ENCODE results near the gene NANS. TPM values are rescaled to one million over a fixed set of nuclear protein-coding genes. Genes with fewer than 3 reads are reported as not detected.

The NANS gene
- total and polyA plus RNA-seq, 2 of the 13 experiments (the other 11 are each of a cell fraction or from before 2014, with no cell fraction given), result 86.9 to 203 TPM

DNA sequence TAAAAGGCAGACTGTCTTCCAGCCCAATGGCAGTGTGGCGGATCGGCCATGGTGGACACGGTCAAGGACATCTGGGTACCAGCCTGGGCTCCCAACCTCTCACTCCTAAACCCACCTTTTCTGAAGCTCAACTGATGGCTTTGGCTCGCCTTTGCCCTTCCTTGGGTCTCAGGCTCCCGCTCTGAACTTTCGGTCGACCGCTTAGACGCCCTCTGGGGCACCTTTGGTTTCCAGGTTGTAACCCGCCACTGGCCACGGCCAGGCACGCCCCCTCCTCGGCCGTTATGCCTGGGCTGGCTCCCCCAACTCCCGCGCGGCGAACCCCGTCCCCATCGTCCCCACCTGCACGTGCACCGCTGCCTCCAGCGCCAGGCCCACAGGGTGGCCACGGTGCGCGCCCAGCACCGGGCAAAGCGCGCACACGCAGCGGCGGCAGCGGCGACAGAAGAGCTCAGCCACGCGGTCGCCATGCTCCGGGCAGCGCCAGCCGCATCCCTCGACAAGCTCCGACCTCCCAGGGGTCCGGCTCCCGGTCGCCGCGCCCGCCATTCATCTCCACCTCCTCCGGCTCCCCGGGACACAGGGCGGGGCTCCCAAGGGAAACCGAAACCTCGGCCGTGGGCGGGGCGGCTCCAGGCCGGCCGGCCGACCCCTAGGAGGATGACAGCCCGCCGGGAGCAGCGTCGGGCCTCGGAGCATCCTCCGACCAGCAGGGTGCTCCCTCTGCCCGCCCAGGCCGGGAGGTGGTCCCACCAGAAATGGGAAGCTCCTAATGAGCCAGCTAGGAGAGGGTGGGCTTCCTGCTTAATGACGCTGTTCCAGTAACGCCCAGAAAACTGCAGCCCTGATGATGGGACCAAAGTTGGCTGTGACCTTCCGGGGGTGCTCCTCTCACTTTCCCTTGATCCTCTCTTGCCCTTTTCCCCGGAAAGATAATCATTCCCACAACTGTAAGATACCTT lies 62.4 kb downstream of the NANS start, which contains the start of gene TRIM14 (continued):
- no peak for TF ChIP-seq ZKSCAN8 (CRISPR knock-in tag; IDR thresholded peaks at IDR 0.05; ENCODE audit: borderline replicate concordance)
- peak; percentile 36; the same call in 1 of the 2 replicates for TF ChIP-seq RBAK (CRISPR knock-in tag; IDR thresholded peaks at IDR 0.05)
- TF ChIP-seq ZFP90 (CRISPR knock-in tag; IDR thresholded peaks at IDR 0.05; ENCODE audit: borderline replicate concordance), result 0 out of 2 replicates have a peak, but pooled peaks have one; percentile 6
- TF ChIP-seq ELF4 (CRISPR knock-in tag; IDR thresholded peaks at IDR 0.05; ENCODE audit: borderline replicate concordance), result no peak
- TF ChIP-seq, protein P1, sequence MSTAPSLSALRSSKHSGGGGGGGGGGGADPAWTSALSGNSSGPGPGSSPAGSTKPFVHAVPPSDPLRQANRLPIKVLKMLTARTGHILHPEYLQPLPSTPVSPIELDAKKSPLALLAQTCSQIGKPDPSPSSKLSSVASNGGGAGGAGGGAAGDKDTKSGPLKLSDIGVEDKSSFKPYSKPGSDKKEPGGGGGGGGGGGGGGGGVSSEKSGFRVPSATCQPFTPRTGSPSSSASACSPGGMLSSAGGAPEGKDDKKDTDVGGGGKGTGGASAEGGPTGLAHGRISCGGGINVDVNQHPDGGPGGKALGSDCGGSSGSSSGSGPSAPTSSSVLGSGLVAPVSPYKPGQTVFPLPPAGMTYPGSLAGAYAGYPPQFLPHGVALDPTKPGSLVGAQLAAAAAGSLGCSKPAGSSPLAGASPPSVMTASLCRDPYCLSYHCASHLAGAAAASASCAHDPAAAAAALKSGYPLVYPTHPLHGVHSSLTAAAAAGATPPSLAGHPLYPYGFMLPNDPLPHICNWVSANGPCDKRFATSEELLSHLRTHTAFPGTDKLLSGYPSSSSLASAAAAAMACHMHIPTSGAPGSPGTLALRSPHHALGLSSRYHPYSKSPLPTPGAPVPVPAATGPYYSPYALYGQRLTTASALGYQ (CRISPR knock-in tag; IDR thresholded peaks at IDR 0.05), result no peak
- TF ChIP-seq ZNF619 (CRISPR knock-in tag; IDR thresholded peaks at IDR 0.05), result no peak
- TF ChIP-seq, protein P2, sequence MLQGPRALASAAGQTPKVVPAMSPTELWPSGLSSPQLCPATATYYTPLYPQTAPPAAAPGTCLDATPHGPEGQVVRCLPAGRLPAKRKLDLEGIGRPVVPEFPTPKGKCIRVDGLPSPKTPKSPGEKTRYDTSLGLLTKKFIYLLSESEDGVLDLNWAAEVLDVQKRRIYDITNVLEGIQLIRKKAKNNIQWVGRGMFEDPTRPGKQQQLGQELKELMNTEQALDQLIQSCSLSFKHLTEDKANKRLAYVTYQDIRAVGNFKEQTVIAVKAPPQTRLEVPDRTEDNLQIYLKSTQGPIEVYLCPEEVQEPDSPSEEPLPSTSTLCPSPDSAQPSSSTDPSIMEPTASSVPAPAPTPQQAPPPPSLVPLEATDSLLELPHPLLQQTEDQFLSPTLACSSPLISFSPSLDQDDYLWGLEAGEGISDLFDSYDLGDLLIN (CRISPR knock-in tag; IDR thresholded peaks at IDR 0.05; ENCODE audit: borderline replicate concordance), result 0 out of 2 replicates have a peak, but pooled peaks have one; percentile 22
- TF ChIP-seq HNRNPK (IDR thresholded peaks at IDR 0.05; ENCODE audit: low read depth, low read length, poor library complexity, severe bottlenecking), result peak; percentile 61
- peak; percentile 54; the same call in 1 of the 2 replicates for TF ChIP-seq ZBTB7A (CRISPR knock-in tag; IDR thresholded peaks at IDR 0.05)
- TF ChIP-seq SP1 (IDR thresholded peaks at IDR 0.05), result no peak
- TF ChIP-seq SP1 (CRISPR knock-in tag; IDR thresholded peaks at IDR 0.05), result peak; percentile 25; the same call in 1 of the 2 replicates
- TF ChIP-seq FOXK2 (IDR thresholded peaks at IDR 0.05), result no peak
- TF ChIP-seq, protein P3, sequence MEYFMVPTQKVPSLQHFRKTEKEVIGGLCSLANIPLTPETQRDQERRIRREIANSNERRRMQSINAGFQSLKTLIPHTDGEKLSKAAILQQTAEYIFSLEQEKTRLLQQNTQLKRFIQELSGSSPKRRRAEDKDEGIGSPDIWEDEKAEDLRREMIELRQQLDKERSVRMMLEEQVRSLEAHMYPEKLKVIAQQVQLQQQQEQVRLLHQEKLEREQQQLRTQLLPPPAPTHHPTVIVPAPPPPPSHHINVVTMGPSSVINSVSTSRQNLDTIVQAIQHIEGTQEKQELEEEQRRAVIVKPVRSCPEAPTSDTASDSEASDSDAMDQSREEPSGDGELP (IDR thresholded peaks at IDR 0.05; ENCODE audit: borderline replicate concordance, low read depth), result peak; percentile 22; the same call in 1 of the 2 replicates
- TF ChIP-seq MIXL1 (CRISPR knock-in tag; IDR thresholded peaks at IDR 0.05), result no peak
- TF ChIP-seq JUN (CRISPR knock-in tag; IDR thresholded peaks at IDR 0.05), result no peak
- TF ChIP-seq HNF4A (CRISPR knock-in tag; IDR thresholded peaks at IDR 0.05), result no peak
- TF ChIP-seq PHF20 (CRISPR knock-in tag; IDR thresholded peaks at IDR 0.05), result peak; percentile 44; the same call in 1 of the 2 replicates
- TF ChIP-seq, protein P4, sequence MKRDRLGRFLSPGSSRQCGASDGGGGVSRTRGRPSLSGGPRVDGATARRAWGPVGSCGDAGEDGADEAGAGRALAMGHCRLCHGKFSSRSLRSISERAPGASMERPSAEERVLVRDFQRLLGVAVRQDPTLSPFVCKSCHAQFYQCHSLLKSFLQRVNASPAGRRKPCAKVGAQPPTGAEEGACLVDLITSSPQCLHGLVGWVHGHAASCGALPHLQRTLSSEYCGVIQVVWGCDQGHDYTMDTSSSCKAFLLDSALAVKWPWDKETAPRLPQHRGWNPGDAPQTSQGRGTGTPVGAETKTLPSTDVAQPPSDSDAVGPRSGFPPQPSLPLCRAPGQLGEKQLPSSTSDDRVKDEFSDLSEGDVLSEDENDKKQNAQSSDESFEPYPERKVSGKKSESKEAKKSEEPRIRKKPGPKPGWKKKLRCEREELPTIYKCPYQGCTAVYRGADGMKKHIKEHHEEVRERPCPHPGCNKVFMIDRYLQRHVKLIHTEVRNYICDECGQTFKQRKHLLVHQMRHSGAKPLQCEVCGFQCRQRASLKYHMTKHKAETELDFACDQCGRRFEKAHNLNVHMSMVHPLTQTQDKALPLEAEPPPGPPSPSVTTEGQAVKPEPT (CRISPR knock-in tag; IDR thresholded peaks at IDR 0.05; ENCODE audit: low read depth), result no peak
- 0 out of 2 replicates have a peak, but pooled peaks have one; percentile 7 for TF ChIP-seq KDM1A (CRISPR knock-in tag; IDR thresholded peaks at IDR 0.05)
- TF ChIP-seq TARDBP (CRISPR knock-in tag; IDR thresholded peaks at IDR 0.05), result peak; percentile 66
- TF ChIP-seq, protein P5, sequence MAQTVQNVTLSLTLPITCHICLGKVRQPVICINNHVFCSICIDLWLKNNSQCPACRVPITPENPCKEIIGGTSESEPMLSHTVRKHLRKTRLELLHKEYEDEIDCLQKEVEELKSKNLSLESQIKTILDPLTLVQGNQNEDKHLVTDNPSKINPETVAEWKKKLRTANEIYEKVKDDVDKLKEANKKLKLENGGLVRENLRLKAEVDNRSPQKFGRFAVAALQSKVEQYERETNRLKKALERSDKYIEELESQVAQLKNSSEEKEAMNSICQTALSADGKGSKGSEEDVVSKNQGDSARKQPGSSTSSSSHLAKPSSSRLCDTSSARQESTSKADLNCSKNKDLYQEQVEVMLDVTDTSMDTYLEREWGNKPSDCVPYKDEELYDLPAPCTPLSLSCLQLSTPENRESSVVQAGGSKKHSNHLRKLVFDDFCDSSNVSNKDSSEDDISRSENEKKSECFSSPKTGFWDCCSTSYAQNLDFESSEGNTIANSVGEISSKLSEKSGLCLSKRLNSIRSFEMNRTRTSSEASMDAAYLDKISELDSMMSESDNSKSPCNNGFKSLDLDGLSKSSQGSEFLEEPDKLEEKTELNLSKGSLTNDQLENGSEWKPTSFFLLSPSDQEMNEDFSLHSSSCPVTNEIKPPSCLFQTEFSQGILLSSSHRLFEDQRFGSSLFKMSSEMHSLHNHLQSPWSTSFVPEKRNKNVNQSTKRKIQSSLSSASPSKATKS (CRISPR knock-in tag; IDR thresholded peaks at IDR 0.05), result no peak

Data from HepG2 (cell line).